CD4-positive, alpha-beta memory T cell (primary cell): Measurements from ENCODE around the gene FOXP1. TPM values are rescaled to one million over a fixed set of nuclear protein-coding genes. Genes with fewer than 3 reads are reported as not detected.

Source experiments
- CTCF ChIA-PET: fragments of 350-600 bp; sonication (Branson Sonifier 250); formaldehyde crosslinking; loops from one replicate; lab custom pipeline; 2021; ENCODE audit warnings: inconsistent platforms; ENCODE audit not compliant: partially characterized antibody; lab: Charles Lee
- POLR2A ChIA-PET: fragments of 350-600 bp; sonication (Branson Sonifier 250); formaldehyde crosslinking; loops from one replicate; lab custom pipeline; 2021; ENCODE audit not compliant: partially characterized antibody; lab: Charles Lee
- DNase-seq, 5 donors: peaks; one replicate each; pipeline versions ENCODE4 v3.0.0 to v3.0.0-alpha.2; 2020 to 2022; ENCODE audit warnings: mixed read lengths in 1 of 5
- H3K27ac ChIP-seq: one replicate; pipeline ENCODE4 v1.7.0; 2013; ENCODE audit warnings: low read depth, low read length
- H3K27me3 ChIP-seq: 2 replicates; pipeline ENCODE4 v1.7.0; 2013; ENCODE audit warnings: mild to moderate bottlenecking, low read length, moderate library complexity; ENCODE audit not compliant: insufficient read depth
- H3K36me3 ChIP-seq: 2 replicates; pipeline ENCODE4 v1.7.0; 2013; ENCODE audit warnings: mild to moderate bottlenecking, low read length, moderate library complexity; ENCODE audit not compliant: insufficient read depth
- H3K4me1 ChIP-seq: 2 replicates; pipeline ENCODE4 v1.7.0; 2013; ENCODE audit warnings: mild to moderate bottlenecking, low read length, moderate library complexity; ENCODE audit not compliant: insufficient read depth
- H3K4me3 ChIP-seq, 2 donors: one replicate each; pipeline ENCODE4 v1.7.0; 2013; ENCODE audit warnings: low read length in 2 of 2, mild to moderate bottlenecking in 1 of 2
- H3K9me3 ChIP-seq, 2 donors: one replicate each; pipeline ENCODE4 v1.7.0; 2013; ENCODE audit warnings: low read length in 2 of 2, control low read depth in 1 of 2; ENCODE audit not compliant: control insufficient read depth in 1 of 2
- H3K27ac Mint-ChIP-seq, 7 donors: one replicate each; pipeline ENCODE4 v1.8.0; 2020 to 2021; ENCODE audit warnings: mixed read lengths in 7 of 7, mild to moderate bottlenecking in 6 of 7, inconsistent platforms in 3 of 7, moderate library complexity in 3 of 7
- H3K27me3 Mint-ChIP-seq, 2 donors: one replicate each; pipeline ENCODE4 v1.8.0; 2020 to 2021; ENCODE audit warnings: mixed read lengths in 2 of 2
- H3K36me3 Mint-ChIP-seq, 2 donors: one replicate each; pipeline ENCODE4 v1.8.0; 2020 to 2021; ENCODE audit warnings: mixed read lengths in 2 of 2, inconsistent platforms in 1 of 2, mild to moderate bottlenecking in 1 of 2
- H3K4me1 Mint-ChIP-seq, 4 donors: one replicate each; pipeline ENCODE4 v1.8.0; 2020 to 2021; ENCODE audit warnings: mixed read lengths in 4 of 4, mild to moderate bottlenecking in 1 of 4
- H3K4me3 Mint-ChIP-seq, 8 donors: one replicate each; pipeline ENCODE4 v1.8.0; 2020 to 2021; ENCODE audit warnings: mixed read lengths in 8 of 8, mild to moderate bottlenecking in 7 of 8, moderate library complexity in 6 of 8, inconsistent platforms in 3 of 8
- H3K9me3 Mint-ChIP-seq, 8 donors: one replicate each; pipeline ENCODE4 v1.8.0; 2020 to 2021; ENCODE audit warnings: mixed read lengths in 8 of 8, mild to moderate bottlenecking in 5 of 8, inconsistent platforms in 3 of 8, moderate library complexity in 1 of 8
- intact Hi-C: fragments of 100-400 bp; cut with micrococcal nuclease; formaldehyde crosslinking; loops from one replicate; pipeline ENCODE4 v1.15.1; 2023
- polyA plus RNA-seq, 2 donors: library from polyadenylated mRNA; unstranded; fragments of 300-500 nt; fragmentation: Illumina TruSeq; gene quantifications; one replicate each; pipeline ENCODE4 v1.2.3, GENCODE V29; 2021
- total RNA-seq, 2 experiments: library from RNA; stranded (reverse); gene quantifications; one replicate each; pipeline ENCODE4 v1.2.3, GENCODE V29; 2021

Gene FOXP1
- total and polyA plus RNA-seq, 4 experiments from 2014 or later = 189 to 348 (median 279) TPM

DNA sequence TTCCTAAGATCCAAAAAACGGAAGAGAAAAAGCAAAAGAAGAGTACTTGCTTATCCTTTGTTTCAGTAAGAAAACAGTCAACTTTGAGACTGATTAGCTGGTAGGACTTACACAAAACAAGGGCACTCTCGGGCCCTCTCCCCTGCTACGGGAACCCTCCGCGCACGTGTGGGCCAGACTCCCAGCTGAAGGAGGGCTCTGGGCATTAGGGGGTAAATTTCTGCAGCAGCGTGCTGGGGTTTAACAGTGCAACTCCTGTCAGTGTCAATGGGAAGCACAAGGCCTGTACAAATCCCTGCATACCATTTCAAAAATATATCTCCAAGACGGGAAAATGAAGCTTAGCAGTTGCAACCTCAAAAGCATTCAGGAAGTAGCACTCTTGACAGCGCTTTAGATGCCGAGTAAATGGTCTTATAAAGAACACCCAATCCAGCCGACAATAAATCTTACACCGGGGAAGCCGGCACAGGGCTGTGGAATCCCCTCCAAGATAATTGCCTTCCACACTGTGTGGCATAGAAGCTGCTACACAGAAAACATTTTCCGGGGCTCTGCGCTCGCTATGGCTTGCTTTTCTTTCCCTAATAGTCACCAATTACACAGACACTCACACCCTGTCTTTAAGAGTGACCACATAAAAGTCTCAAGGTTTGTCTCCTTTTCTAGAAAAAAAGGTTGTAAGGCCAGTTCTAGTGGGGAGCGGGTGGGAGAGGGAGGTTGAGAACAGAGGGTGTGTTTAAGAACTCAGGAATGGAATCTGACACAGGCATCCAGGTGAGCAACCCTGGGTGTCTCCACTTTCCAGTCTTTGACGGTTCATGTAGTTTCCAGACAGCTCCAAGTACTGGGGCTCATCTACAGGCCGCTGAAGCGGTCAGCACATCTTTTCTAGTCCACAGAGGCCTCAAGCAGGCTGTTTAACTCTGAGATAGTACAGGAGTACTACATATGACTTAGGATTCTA lies 512.7 kb downstream of the FOXP1 start:
- H3K36me3 ChIP-seq = peaks cover 6% of the 10 kb centered on the region
- CTCF ChIA-PET = interaction anchor here (0.9 to 4.3 kb wide), 15 partner anchors 11 to 445 kb away, joined by 3 to 21 read pairs (median 4); no protein-coding TSS in a partner anchor
- DNase-seq = no peak
- peaks cover 68% of the 10 kb centered on the region for H3K4me1 ChIP-seq
- H3K4me1 Mint-ChIP-seq = peaks cover 53 to 84% (median 69%) of the 10 kb centered on the region in 4 donors
- peaks cover 3 to 18% of the 10 kb centered on the region in 2 donors for H3K36me3 Mint-ChIP-seq
- H3K27ac Mint-ChIP-seq = peak overlapping the region in 6 of 7 donors; percentile 12 to 92 (median 76)
- H3K9me3 Mint-ChIP-seq = no peaks in the 10 kb centered on the region
- no peaks in the 10 kb centered on the region for H3K27me3 ChIP-seq
- no peak overlapping the region for H3K4me3 Mint-ChIP-seq
- intact Hi-C loops = loop anchor here (1.0 to 2.0 kb wide), 3 partner anchors 63 to 520 kb away; no protein-coding TSS in a partner anchor
- no peaks in the 10 kb centered on the region for H3K27me3 Mint-ChIP-seq
- no peak overlapping the region for H3K27ac ChIP-seq
- POLR2A ChIA-PET = interaction anchor here (1.3 to 3.6 kb wide), 4 partner anchors 11 to 81 kb away, joined by 4 to 18 read pairs (median 6); no protein-coding TSS in a partner anchor
- no peaks in the 10 kb centered on the region for H3K9me3 ChIP-seq
- H3K4me3 ChIP-seq = no peak overlapping the region

DNA sequence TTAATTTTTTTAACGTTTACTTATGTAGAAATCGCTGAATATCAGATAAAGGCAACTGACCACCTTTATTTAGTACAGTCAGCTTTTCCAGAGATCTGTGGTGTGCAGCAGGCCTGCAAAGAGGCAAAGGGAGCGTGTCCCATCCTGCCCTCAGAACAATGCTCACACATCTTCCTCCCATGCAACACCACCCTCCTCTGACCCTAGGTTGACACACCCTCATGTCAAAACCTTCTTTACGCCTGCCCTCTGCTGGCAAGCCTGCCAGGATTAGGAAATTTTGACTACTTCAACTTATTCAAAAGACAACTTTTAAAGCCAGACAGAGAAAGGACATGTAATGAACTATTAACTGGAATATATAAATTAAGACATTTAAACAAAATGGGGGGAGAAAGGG lies 513.7 kb downstream of the FOXP1 start:
- Histone ChIP-seq H3K4me1 (peaks cover 69% of the 10 kb centered on the region), H3K27ac (no peak overlapping the region), H3K9me3 (no peaks in the 10 kb centered on the region), H3K4me3 (no peak overlapping the region), H3K27me3 (no peaks in the 10 kb centered on the region), H3K36me3 (peaks cover 5% of the 10 kb centered on the region)
- Mint-ChIP-seq H3K4me1 (peaks cover 49 to 80% (median 66%) of the 10 kb centered on the region in 4 donors), H3K36me3 (peaks cover 1 to 15% of the 10 kb centered on the region in 2 donors), H3K4me3 (peak overlapping the region in 5 of 8 donors; percentile 6 to 63 (median 16)), H3K27me3 (no peaks in the 10 kb centered on the region), H3K27ac (peak overlapping the region in 6 of 7 donors; percentile 67 to 96 (median 80)), H3K9me3 (no peaks in the 10 kb centered on the region)
- CTCF ChIA-PET = interaction anchor here (1.0 to 4.3 kb wide), 19 partner anchors 8 to 446 kb away, joined by 3 to 21 read pairs (median 5); no protein-coding TSS in a partner anchor
- peak; percentile 65 to 81 (median 68) for DNase-seq
- intact Hi-C loops = loop anchor here (1.0 to 10.0 kb wide), 4 partner anchors 62 to 519 kb away; no protein-coding TSS in a partner anchor
- POLR2A ChIA-PET = interaction anchor here (1.2 to 3.6 kb wide), 8 partner anchors 9 to 80 kb away, joined by 3 to 18 read pairs (median 4); no protein-coding TSS in a partner anchor

DNA sequence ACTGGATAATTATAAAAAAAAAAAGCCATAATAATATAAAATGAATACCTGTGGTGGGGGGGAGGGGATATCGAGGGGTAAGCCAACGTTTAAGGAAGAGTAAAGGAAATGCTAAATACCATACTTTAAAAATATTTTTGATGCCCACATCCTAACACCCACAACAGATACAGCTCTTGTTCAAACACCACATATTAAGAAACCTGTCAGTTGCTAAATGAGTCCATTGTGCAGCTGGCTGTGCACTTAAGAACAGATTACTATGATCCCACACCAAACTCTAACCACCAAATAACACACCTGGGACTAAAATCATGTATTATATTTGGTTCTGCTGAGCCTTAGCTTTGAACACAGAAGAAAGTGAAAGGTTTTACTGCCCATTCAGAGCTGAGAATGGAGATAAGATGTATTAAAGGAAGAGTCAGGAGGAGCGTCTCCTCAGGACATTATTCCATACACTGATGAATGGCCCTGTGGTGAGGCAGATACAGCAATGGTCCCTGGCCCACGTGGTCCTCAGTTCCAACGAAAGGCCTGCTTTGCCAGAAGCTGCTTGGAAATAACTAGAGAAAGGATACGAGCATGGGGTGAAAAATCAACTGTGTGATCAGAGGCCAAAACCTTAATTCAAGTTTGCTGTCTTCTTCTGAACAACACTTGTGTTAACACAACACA lies 515.4 kb downstream of the FOXP1 start:
- intact Hi-C loops = loop anchor here (10.0 kb wide), 1 partner anchor 427 kb away; no protein-coding TSS in a partner anchor
- H3K36me3 ChIP-seq = no peaks in the 10 kb centered on the region
- DNase-seq = peak in 4 of 5 donors; percentile 36 to 53 (median 44)
- no peak overlapping the region for H3K4me3 ChIP-seq
- peak overlapping the region in 6 of 7 donors; percentile 78 to 90 (median 86) for H3K27ac Mint-ChIP-seq
- H3K4me1 Mint-ChIP-seq = peaks cover 41 to 68% (median 56%) of the 10 kb centered on the region in 4 donors
- H3K9me3 Mint-ChIP-seq = no peaks in the 10 kb centered on the region
- no peaks in the 10 kb centered on the region for H3K9me3 ChIP-seq
- H3K27ac ChIP-seq = peak overlapping the region; percentile 4
- H3K27me3 Mint-ChIP-seq = no peaks in the 10 kb centered on the region
- H3K4me3 Mint-ChIP-seq = peak overlapping the region in 6 of 8 donors; percentile 15 to 54 (median 28)
- H3K27me3 ChIP-seq = no peaks in the 10 kb centered on the region
- H3K4me1 ChIP-seq = peaks cover 60% of the 10 kb centered on the region
- POLR2A ChIA-PET = interaction anchor here (0.7 to 3.6 kb wide), 12 partner anchors 10 to 514 kb away, joined by 3 to 18 read pairs (median 4); no protein-coding TSS in a partner anchor
- CTCF ChIA-PET = interaction anchor here (1.0 to 4.3 kb wide), 13 partner anchors 8 to 519 kb away, joined by 3 to 21 read pairs (median 10); no protein-coding TSS in a partner anchor
- peaks cover 0 to 6% of the 10 kb centered on the region in 2 donors for H3K36me3 Mint-ChIP-seq

DNA sequence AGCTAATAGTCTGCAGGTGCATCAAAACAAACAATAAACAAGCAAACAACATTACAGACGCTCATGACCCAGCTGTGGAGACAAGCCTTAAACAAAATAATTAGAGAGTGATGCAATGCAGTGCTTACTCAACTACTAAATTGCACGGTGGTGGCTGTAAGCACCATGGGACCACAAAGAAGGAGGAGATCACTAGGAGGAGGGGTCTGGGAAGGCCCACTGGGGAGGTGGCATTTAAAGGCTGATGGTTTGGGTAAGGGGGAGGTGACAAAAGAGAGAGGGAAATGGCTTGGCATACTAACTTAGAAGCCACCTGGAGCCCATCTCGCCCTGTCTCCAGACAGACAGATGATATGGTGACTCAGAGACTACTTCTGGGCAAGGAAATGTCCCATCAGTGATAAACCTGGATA lies 516.7 kb downstream of the FOXP1 start:
- H3K27me3 Mint-ChIP-seq = no peaks in the 10 kb centered on the region
- H3K4me1 Mint-ChIP-seq = peaks cover 46 to 65% (median 53%) of the 10 kb centered on the region in 4 donors
- H3K9me3 Mint-ChIP-seq = no peaks in the 10 kb centered on the region
- peak; percentile 36 to 89 (median 41) for DNase-seq
- Histone ChIP-seq H3K4me3 (peak overlapping the region in 1 of 2 donors; percentile 83), H3K36me3 (no peaks in the 10 kb centered on the region), H3K4me1 (peaks cover 63% of the 10 kb centered on the region), H3K9me3 (no peaks in the 10 kb centered on the region), H3K27me3 (no peaks in the 10 kb centered on the region), H3K27ac (peak overlapping the region; percentile 84)
- intact Hi-C loops = loop anchor here (10.0 kb wide), 1 partner anchor 428 kb away; no protein-coding TSS in a partner anchor
- H3K36me3 Mint-ChIP-seq = peaks cover 0 to 12% of the 10 kb centered on the region in 2 donors
- H3K4me3 Mint-ChIP-seq = peak overlapping the region; percentile 89 to 96 (median 94)
- ChIA-PET CTCF (interaction anchor here (1.1 to 3.0 kb wide), 3 partner anchors 10 to 61 kb away, joined by 3 to 13 read pairs (median 11); no protein-coding TSS in a partner anchor), POLR2A (interaction anchor here (0.7 to 2.5 kb wide), 3 partner anchors 16 to 63 kb away, joined by 3 to 11 read pairs (median 3); no protein-coding TSS in a partner anchor)
- peak overlapping the region in 6 of 7 donors; percentile 96 to 99 (median 98) for H3K27ac Mint-ChIP-seq

DNA sequence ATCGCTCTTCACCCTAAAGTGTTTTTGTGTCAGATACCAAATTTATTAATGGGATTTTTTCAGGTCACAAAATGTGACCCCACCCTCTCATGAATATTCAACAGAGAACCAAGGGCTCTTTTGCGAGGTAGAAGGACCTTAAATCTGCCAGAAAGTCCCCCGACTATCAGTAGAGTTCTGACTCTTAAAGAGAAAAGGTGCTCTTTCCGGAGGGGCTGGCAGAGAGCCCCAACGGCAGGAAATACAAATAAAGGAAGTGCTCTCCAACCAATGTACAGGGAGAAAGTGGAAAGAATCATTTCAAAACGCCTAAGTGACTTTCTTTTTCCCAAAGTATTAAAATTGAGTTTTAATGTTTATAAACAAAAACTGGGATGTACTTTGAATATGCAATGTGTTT lies 517.2 kb downstream of the FOXP1 start:
- intact Hi-C loops = loop anchor here (10.0 kb wide), 1 partner anchor 428 kb away; no protein-coding TSS in a partner anchor
- Mint-ChIP-seq H3K27ac (peak overlapping the region in 6 of 7 donors; percentile 96 to 99 (median 98)), H3K4me3 (peak overlapping the region; percentile 89 to 96 (median 94)), H3K9me3 (no peaks in the 10 kb centered on the region), H3K36me3 (peaks cover 0 to 12% of the 10 kb centered on the region in 2 donors), H3K27me3 (no peaks in the 10 kb centered on the region), H3K4me1 (peaks cover 50 to 66% (median 54%) of the 10 kb centered on the region in 4 donors)
- Histone ChIP-seq H3K27me3 (no peaks in the 10 kb centered on the region), H3K4me3 (peak overlapping the region in 1 of 2 donors; percentile 83), H3K27ac (peak overlapping the region; percentile 84), H3K9me3 (no peaks in the 10 kb centered on the region), H3K4me1 (peaks cover 68% of the 10 kb centered on the region), H3K36me3 (no peaks in the 10 kb centered on the region)
- ChIA-PET POLR2A (interaction anchor here (0.7 to 2.5 kb wide), 2 partner anchors 15 to 64 kb away, joined by 3 to 11 read pairs; no protein-coding TSS in a partner anchor), CTCF (interaction anchor here (1.1 kb wide), 1 partner anchor 25 kb away, joined by 3 read pairs; no protein-coding TSS in a partner anchor)
- peak; percentile 49 to 77 (median 55) for DNase-seq

DNA sequence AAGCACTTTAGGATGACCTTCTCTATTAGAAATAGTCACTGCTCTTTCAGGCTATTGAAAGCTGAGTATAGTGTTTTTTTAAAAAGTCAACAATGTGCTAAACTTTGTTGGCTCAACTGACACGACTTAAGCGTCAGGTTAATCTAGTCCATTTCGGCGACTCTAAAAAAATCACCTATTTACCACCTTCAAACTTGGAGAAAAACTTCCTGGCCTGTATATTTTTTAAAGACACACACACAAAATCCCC lies 517.8 kb downstream of the FOXP1 start:
- POLR2A ChIA-PET = interaction anchor here (0.8 to 7.9 kb wide), 19 partner anchors 8 to 518 kb away, joined by 3 to 97 read pairs (median 11); partner anchors contain the start of gene FOXP1
- DNase-seq = no peak
- no peaks in the 10 kb centered on the region for H3K27me3 ChIP-seq
- Mint-ChIP-seq H3K27me3 (no peaks in the 10 kb centered on the region), H3K27ac (peak overlapping the region in 6 of 7 donors; percentile 96 to 99 (median 98)), H3K9me3 (no peaks in the 10 kb centered on the region), H3K36me3 (peaks cover 0 to 15% of the 10 kb centered on the region in 2 donors), H3K4me3 (peak overlapping the region; percentile 89 to 96 (median 94)), H3K4me1 (peaks cover 49 to 66% (median 53%) of the 10 kb centered on the region in 4 donors)
- H3K4me3 ChIP-seq = peak overlapping the region; percentile 67 to 83
- no peaks in the 10 kb centered on the region for H3K9me3 ChIP-seq
- CTCF ChIA-PET = interaction anchor here (0.8 to 1.2 kb wide), 3 partner anchors 12 to 456 kb away, joined by 3 to 4 read pairs (median 3); no protein-coding TSS in a partner anchor
- intact Hi-C loops = loop anchor here (1.0 to 10.0 kb wide), 6 partner anchors 22 to 520 kb away; no protein-coding TSS in a partner anchor
- no peaks in the 10 kb centered on the region for H3K36me3 ChIP-seq
- H3K4me1 ChIP-seq = peaks cover 73% of the 10 kb centered on the region
- H3K27ac ChIP-seq = peak overlapping the region; percentile 84
